GM18909 (cell line): ENCODE measurements around the gene EEF1AKMT2.
"Not testable (repeated sequence)": the region's sequence is repeated elsewhere in the genome, so short reads cannot be mapped to it uniquely, and the experiment has no call there.

Source experiments
- ATAC-seq: cut with Tn5 transposase; IDR thresholded peaks from one replicate; pipeline ENCODE4 v1.9.1; 2021; ENCODE audit warnings: mild to moderate bottlenecking; ENCODE audit not compliant: unreplicated experiment, poor library complexity

The EEF1AKMT2 gene

GRCh38 chr10:124791547-124792348, at the start of gene EEF1AKMT2:
TSS of gene EEF1AKMT2 (minus strand) at chr10:124791887. CDS start at chr10:124791833, 54 bp downstream.
- ATAC-seq, result peak; percentile 90

DNA sequence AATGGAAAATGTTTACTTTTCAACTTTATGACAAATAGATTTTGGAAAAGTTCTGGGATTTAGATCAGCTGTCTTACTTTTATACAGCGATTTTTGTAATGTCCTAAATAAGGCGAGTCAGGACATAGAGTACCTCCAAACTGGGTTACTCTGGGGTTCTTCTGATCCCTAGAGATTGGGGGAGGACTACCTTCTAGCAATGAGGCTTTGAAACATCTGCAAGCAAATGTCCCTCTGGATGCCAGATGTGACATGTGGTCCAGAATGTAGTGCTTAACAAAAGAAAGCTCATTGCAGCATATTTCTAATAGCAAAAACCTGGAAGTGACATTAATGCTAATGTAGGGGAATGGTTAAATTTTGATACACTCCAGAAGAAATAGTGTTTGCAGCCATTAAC, 46.0 kb upstream of the EEF1AKMT2 start:
- no peak for ATAC-seq

DNA sequence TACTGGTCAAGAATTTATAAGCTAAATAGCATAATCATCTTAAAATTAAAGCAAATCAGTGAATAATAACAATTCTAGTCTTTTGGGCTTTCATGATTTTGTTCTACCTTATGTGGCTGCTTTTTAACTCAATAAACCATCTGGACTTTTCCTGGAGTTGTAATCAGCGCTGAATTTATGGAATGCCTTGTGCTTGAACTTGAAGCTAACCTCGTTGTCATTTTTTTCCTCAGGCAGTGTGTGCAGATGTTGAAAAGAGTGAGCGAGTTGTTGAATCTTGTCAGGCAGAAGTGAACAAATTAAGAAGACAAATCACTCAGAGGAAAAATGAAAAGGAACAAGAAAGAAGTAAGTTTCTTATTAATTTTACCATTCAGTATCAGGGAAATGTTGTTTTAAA, 39.4 kb upstream of the EEF1AKMT2 start:
- no peak for ATAC-seq

- no peak for ATAC-seq
Observed at GRCh38 chr10:124830445-124830844, 38.8 kb upstream of the EEF1AKMT2 start.

GRCh38 chr10:124829447-124830115, 37.9 kb upstream of the EEF1AKMT2 start:
- no peak for ATAC-seq

GRCh38 chr10:124827474-124827873, 35.8 kb upstream of the EEF1AKMT2 start:
- no peak for ATAC-seq

DNA sequence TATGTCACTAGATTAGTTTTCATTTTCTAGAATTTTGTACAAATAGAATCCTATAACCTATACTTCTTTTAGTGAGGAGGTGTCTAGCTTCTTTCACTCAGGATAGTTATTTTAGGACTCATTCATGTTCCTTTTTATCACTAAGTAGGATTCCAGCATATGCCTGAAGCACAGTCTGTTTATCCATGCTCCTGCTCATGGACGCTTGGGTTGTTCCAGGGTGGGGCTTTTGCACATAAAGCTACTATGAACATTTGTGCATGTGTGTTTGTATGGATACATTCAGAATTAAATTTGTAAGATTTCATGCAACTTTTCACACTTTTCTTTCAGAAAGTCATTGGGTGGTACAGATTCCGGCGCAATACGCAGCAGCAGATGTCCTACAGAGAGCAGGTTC, 34.6 kb upstream of the EEF1AKMT2 start:
- ATAC-seq, result no peak

DNA sequence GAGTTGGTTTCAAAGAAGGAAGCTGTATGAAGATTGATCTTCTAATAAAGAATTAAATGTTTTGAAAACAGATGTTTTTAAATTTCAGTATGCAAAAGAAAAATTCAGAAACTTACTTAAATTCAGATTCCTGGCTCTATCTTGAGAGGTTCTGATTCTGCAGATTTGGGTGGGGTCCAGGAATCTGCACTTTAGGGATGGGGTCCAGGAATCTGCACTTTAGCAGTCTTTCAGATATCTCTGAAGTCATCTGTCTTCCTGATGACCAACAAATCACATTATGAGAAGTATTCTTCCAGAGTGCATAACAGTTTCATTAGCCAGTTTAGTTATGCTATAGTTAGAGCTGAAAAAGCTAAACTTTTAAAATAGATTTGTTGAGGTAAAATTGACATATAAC, 34.0 kb upstream of the EEF1AKMT2 start:
- no peak for ATAC-seq

- ATAC-seq, result not testable (repeated sequence)
Observed at GRCh38 chr10:124824932-124825331, 33.2 kb upstream of the EEF1AKMT2 start.

- ATAC-seq, result no peak
Observed at GRCh38 chr10:124824507-124824906, 32.8 kb upstream of the EEF1AKMT2 start.

GRCh38 chr10:124821520-124821919, 29.8 kb upstream of the EEF1AKMT2 start:
- no peak for ATAC-seq

DNA sequence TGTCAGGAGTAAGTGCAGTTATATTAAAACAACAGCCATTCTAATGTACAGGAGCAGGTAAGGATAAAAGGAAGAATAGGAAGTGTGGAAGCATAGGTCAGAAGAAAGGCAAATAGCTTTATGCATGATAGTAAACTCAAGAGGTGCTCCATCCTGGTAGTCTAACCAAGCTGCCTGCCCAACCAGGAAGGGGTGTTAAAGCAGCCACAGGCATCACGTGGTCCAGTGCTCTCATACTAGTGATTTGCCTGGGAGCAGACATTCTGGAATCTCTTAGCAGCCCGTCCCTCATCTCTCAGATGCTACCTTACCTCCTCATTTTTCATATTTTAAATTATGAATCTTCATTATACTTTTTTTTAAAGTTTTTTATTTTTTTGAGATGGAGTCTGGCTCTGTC, 28.4 kb upstream of the EEF1AKMT2 start:
- no peak for ATAC-seq

- peak; percentile 30 for ATAC-seq
Observed at GRCh38 chr10:124802313-124802675, 10.6 kb upstream of the EEF1AKMT2 start.

DNA sequence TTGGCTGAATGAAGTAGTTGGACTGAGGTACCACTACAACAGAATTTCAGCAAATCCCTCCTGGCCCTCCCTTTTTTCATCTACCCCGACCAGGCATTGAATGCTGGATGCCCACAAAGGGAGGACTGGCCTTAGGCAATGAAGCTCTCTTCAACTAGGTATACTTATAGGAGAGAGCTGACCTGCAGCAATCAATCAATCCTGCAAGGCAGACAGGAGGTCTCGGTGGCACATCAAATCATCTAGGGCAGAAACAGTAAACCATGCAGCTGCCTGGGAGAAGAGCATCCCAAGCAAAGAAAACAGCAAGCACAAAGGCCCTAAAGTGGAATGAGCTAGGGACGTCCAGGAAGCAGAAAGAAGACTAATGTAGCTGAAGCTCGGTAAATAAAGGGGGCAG, 7.5 kb upstream of the EEF1AKMT2 start:
- ATAC-seq, result no peak

DNA sequence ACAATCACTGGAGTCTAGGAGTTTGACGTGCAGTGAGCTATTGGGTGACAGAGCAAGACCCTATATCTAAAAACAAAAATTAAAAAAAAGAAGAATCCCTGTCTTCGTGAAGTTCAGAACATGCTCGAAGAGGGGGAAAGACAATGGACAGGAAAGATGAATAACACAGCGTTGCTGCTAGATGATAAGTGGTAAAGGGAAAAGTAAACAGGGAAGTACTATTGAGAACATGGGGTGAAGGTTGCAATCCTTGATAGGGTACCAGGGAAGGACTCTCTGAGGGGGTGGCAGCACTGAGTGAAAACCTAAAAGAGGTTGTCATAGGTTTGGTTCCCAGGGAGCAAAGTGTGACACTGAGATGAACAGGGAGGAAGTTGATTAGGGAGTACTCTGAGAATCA, 7.1 kb upstream of the EEF1AKMT2 start:
- ATAC-seq, result no peak

- ATAC-seq, result no peak
Observed at GRCh38 chr10:124798364-124798763, 6.7 kb upstream of the EEF1AKMT2 start.

- ATAC-seq, result no peak
Observed at GRCh38 chr10:124792998-124793352, 1.3 kb upstream of the EEF1AKMT2 start.

DNA sequence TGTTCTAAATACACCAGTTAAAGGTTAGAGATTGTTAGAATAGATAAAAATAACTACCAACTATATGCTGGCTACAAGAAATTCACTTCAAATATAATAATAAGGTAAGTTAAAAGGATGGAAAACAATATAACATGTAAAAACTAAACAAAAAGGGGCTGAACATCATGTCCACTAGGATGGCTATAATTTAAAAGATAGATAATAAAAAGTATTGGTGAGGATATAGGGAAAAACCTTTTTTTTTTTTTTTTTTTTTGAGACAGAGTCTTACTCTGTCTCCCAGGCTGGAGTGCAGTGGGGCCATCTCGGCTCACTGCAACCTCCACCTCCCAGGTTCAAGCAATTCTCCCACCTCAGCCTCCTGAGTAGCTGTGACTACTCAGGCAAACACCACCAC, 8.8 kb downstream of the EEF1AKMT2 start:
- ATAC-seq, result not testable (repeated sequence)

- ATAC-seq, result no peak
Observed at GRCh38 chr10:124768791-124769190, 22.9 kb downstream of the EEF1AKMT2 start.

DNA sequence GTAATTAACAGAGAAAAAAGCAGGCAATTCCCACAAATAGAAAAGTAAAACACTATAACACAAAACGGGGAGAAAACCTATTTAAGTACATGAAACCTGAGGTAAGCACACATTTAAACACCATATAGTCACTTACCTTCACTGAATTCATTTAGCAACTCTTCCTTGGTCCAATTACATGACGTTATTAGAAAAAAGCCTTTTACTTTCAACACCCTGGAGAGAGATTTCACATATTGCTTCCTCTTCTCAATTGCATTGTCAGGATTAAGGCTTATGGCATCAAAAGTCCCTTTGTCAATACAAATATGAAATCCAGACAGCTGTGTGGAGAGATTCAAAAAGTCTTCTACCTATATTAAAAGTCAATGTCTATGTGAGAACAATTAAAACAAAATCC, 26.4 kb downstream of the EEF1AKMT2 start:
- ATAC-seq, result no peak

DNA sequence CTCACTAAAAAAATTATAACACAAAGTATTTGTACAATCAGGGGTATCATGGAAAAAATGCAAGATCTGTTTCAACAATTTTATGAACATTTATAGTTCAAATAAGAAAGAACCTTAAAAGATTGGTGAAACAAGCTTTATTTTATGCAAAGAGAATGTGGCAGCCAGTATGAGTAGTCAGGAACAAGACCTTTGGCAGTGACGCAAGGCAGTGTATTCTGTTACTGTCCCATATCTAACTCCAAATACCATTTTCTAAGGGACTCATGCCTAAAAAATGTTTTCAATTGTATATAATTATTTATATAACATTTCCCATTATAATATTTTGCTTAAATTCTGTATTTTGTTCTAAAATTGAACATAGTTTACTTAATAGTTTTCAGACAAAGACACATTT, 28.4 kb downstream of the EEF1AKMT2 start:
- no peak for ATAC-seq

GRCh38 chr10:124762281-124762680, 29.4 kb downstream of the EEF1AKMT2 start:
- ATAC-seq, result no peak
